ENCODE results near the gene SAMD13.

SAMD13 gene

DNA sequence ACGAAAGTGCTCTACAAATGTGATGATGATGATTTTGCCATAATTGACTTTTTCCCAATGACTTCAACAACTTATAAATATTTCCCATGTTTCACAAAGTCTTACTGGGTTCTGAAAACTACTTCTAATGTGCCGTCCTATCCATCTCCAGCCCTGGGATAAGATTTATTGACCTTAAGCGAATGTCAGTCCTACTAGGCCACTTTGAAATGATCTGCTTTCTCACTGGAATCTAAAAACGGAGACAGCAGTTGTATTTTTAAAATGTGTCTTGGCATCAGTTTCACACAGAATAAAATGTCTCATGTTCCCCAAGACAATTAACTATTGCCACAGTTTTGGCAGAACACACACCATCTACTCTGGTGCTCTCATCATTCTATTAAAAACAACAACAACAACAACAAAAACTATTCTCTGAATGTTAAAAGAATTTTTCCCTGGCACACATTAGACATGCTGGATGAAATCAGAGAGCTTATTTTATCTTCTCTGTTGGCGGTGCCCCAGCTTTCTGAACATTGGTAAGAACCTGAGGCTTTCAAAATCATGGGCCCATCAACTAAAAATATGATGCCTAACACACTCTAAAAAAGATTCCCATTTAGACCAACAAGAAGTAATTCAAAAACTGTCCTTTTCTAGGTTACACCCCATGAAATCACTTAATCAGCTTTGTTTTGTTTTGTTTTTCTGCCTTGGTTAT lies 73.6 kb downstream of the SAMD13 start:
- no peak for DNase-seq

DNA sequence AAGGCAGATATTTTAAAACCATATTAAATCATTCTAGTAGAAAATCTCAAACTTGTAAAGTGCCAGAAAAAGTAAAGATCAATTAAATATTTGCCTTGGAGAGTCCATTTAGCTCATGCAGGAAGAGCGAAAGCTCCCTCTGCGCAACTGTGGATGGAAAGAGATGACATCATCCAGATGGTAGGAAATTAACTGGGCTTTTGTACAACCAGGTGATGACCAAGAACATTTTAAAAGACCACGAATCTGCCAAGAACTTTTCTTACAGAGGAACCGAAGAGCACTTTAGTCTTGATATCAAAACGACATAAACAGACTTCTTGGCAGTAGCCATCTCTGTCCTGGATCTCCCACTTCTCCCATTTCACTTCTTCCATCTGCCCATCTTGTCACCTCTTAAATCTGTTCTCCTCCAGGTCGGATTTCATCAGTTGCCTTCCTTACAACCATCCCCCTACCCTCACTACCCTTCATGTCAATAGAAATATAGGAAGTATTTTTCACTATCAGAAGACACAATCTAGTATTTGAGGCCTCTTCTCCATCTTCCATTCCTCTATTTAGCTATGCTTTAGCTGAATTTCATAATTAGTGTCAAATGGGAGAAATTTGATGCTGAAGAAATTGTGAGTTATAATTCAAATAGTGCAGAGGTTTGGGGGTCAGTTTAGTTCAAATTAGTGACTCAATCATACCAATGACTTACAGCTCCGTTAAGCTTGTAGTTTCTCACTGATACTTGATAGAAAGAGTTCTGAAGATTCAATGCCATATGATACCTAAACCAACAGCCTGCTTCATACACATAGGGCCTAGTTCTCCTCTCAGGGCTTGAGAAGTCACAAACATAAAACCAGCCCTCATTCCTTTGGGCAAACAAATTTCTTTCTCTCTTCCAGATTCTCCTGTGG lies 74.7 kb downstream of the SAMD13 start:
- no peak for DNase-seq

DNA sequence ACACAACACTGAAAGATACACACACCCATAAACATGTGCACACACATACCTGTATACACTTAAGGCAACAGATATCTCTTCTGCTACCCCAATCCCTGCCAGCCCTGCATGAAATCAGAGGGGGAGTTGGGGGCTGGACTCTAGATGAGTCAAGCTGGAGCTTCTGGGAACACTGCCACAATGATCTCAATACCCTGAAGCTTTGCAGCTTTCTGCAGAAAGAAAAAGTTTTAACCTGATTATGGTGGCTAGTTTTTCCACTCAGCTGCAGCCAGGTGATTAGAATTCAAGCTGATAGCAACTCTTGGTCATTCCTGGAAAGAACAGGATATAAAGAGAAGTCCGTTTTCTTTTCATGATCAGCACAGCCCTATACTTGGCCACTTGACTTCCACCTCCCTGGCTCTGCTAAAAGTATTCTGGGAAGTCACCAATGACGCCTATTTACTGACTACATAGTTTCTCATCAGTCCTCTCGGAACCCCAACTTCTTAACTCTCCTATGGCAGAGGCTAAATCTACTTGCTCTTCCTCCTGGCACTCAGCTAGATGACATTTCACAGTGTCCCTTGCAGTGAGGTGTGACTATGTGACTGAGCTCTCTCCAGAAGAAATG lies 76.1 kb downstream of the SAMD13 start:
- DNase-seq, result no peak

DNA sequence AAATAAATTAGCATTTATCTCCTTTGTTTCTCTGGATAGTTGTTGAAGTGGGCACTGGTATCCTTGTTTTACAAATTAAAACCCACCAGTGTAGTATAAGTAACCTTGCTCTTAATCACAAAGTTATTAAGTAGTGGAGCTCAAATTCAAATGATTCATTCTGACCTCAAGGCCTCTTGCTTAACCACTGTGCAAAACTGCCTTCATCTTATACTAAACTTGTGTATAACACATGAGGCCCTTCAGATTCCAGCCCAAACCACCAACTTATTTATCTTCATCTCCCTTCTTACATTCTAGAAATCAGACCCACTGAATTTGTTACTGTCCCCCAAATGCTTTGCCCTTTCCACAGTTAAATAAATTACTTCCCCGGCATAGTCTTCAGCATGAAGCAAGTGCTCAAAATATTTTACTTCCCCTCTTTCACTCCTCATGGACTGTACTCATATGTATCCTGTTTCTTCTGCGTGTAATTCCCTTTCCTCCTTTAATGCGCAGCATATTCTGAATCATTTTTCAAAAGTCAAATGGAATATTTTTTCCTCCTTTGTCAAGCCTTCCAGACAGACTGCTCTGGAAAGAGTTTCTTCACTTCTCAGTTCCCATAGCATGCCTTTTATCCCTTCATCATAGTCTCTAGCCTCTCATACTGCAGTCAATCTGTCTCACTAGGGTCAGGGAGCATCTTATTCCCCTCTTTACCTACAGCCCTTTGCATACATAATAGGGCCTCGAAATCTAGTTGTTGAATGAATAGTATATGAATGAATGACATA lies 77.8 kb downstream of the SAMD13 start:
- DNase-seq, result no peak

DNA sequence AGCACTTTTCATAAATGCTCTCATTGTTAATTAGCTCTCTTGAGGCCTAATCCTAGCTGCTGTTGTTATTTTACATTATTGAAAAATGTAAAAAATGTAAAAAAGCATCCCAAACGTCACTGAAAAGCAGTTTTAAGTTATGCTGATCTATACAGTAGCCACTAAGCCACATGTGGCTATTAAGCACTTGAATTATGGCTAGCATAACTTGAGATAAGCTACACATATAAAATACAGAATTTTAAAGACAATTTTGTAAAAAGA lies 78.3 kb downstream of the SAMD13 start:
- no peak for DNase-seq

DNA sequence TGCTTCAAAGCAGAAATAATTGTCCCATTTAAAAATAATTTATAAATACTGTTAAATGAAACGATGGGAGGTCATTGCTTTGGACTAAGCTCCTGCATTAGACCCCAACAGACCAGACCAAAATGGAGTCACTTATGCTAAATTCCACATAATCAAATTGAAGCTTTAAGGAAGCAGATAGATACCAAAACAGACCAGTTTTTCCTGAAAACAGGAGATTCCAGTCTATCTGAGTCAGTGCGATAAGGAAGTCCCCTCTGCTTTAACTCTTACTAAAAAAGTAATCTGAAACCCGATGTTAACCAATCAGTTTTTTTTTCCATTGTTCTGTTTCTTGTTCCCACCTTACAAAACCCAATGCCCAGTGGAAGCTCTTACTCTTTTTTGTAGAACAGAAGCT lies 80.6 kb downstream of the SAMD13 start:
- no peak for DNase-seq

DNA sequence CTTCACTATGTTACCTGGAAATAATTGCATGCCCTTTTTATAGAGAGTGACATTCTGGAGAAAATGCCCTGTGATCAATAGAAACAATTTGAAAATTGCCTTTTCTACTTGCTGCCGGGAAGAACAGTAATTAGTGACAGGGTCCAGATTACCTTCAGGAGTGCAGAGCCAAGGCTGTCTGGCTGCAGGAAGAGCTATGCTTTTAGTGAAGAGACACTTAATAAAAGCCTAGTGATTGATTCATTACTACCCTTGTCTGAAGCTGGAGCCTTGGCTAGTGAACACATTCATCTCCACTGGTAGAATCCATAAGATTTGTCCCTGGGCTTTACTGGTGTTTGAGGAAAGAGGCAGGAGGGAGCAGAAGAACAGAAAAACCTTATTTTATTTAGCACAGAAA lies 83.8 kb downstream of the SAMD13 start:
- no peak for DNase-seq

DNA sequence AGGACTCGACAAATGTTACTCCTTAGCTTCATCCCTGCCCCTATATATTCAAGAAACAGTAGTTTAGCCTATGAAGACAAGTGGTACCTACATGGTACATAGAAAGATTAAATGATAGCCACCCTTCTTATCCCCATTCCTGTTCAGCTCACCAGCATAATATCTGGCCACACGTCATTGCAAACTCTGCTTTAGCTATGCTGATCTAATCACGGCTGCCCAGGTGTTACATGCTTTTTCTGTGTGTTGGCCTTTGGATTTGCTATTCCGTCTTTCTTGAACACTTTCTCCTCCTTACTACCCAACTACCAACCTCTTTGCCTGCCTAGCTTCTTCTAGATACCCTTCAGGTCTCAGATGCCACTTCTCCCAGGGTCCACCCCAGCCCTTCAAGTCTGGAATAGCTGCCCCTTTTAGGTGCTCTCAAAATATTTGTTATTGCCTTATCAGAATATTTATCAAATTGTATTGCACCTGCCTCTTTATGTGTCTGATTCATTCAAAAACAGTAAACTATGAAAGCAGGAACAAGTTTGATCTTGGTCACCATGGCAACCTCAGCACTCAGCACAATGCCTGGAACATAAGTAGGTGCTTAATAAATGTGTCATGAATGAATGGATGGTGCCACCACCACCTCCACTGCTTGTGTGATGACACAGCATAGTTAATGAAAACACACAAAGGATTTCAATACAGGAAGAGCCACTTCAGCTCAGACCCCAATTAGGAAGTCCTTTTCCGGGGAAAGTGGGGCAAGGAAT lies 85.4 kb downstream of the SAMD13 start:
- no peak for DNase-seq

DNA sequence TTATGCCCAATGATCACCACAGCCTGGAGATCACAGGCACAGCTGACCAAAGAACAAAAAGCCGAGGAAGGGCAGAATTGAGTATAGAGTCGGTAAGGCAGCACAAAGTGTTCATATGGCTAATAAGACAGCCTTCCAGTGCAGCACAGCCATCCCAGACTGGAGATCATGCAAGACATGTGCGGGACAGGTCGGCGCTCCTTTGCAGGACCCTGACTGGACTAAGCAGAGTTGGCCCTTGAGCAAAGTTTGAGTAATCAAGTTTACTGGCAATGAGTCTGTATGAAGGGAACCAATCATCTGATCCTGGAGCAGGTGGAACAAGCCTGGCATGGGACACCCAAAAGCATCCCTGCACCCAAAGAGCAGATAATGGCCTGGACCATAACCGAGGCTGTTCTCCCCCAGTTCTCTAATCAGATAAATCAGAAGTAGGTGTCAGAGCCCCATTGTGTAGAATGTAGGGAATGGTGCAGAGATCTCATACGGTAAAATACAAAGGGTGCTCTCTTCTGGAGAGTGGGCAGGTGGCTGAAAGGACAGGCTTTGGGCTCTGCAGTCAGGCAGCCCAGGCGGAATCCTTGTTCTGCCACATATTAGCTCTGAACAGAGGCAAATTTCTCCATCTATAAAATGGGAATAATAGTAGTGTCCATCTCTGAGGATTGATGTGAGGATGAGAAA lies 86.1 kb downstream of the SAMD13 start:
- DNase-seq, result no peak

DNA sequence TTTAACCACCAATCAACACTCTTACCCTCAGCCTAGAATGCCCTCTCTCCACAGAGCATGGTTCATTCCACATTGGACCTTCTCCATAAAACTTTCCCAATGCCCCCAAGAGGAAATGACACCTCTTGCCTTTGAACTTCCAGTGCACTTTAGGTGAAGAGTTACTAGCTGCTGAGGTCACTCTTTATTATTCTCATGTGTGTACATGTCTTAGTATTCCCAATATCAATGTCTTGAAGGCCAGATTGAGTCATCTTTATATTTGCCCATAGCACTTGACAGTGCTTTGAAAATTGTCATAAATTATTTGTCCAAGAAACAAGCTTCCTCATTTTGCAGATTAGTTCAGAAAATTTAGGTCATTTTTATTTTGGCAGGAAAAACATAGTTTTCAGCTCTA lies 88.7 kb downstream of the SAMD13 start:
- no peak for DNase-seq

DNA sequence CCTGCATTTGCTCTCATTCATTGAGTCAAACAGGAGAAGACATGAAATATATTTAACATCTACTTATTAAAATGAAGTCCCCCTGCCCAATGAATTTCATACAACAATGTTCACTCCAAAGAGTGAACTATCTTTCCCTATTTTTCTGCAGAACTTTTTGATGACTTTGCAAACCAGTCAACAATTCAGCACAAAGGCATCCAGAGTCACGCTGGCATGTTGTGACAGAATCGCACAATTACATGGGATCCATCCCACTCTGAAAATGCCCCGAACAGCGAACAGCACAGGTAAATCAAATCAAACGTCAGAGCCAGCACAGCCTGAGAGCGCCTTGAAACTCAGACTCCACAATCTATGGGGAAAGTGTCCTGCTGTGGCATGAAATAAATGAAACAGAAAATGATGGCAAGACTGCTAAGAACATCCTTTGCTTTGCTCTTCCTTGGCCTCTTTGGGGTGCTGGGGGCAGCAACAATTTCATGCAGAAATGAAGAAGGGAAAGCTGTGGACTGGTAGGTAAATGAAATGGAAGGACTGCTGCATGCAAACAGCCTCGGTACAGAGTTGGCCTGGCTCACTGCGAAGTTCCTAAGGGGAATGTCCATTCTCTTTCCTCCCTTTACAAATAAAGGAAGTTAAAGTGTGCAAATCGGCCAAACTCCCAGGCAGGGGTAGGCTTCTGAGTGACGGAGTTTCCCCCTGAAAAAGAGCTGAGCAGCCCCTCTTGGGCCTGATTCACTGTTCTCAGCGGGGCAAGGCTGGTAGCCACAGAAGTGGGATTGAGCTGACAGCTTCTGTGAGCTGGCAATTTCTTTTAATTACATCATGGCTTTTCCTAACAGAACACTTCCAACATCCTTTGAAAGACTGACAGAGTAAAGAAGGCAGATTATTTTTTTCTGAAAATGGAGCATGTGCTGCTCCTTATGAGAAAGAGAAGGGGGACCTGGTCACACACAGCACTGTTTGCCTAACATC lies 97.0 kb downstream of the SAMD13 start, which contains the start of gene DNASE2B:
DNASE2B (plus strand) TSS at position 310 of the 981 bp plus-strand sequence; CDS start at position 391, 81 bp downstream.
- DNase-seq, result no peak
